ENCODE data around the gene FOXK2. TPM values are rescaled to one million over a fixed set of nuclear protein-coding genes. Genes with fewer than 3 reads are reported as not detected.
"Not testable (repeated sequence)": the region's sequence is repeated elsewhere in the genome, so short reads cannot be mapped to it uniquely, and the experiment has no call there.

The FOXK2 gene
- total RNA-seq, 2 donors from 2014 or later, result 42.4 to 49.6 TPM

DNA sequence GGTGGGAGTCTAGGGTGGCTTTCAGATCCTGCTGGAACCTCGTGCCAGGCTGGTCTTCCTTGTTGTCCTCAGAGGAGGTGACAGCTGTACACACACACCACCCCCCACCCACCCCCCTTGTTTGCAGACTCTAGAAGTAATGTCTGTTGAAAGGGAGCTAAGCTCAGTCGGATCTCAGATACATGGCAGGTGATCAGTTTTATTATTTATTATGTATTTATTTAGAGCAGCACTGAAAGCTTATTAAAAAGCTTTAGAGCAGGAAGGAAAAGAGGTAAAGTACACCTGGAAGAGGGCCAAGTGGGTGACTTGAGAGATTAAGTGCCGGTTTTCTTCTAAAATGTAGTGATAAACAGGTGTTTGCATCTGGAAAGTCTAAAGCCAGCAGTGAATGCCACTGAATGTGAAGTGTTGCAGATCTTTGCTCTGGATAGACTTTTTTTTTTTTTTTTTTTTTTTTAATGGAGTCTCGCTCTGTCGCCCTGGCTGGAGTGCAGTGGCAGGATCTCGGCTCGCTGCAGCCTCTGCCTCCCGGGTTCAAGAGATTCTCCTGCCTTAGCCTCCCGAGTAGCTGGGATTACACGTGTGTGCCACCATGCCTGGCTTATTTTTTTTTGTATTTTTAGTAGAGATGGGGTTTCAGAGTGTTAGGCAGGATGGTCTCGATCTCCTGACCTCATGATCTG lies 40.2 kb downstream of the FOXK2 start:
- intact Hi-C loops (cut with DNase I), result no loop called here
- no peak for DNase-seq (ENCODE audit: low spot score)

DNA sequence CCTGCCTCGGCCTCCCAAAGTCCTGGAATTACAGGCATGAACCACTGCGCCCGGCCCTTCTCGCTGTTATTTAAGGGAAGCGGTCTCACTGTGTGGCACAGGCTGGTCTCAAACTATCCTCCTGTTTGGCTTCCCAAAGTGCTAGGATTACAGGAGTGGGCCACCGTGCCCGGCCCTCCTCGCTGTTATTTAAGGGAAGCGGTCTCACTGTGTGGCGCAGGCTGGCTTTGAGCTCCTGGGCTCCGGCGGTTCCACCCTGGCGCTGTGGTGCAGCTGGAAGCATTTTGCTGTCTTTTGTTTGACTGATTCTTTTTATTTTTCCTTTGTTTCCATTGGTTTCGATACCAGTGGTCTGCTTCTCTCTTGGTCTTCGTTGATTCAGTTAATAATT lies 40.7 kb downstream of the FOXK2 start:
- intact Hi-C loops (cut with DNase I), result no loop called here
- DNase-seq (ENCODE audit: low spot score), result no peak

DNA sequence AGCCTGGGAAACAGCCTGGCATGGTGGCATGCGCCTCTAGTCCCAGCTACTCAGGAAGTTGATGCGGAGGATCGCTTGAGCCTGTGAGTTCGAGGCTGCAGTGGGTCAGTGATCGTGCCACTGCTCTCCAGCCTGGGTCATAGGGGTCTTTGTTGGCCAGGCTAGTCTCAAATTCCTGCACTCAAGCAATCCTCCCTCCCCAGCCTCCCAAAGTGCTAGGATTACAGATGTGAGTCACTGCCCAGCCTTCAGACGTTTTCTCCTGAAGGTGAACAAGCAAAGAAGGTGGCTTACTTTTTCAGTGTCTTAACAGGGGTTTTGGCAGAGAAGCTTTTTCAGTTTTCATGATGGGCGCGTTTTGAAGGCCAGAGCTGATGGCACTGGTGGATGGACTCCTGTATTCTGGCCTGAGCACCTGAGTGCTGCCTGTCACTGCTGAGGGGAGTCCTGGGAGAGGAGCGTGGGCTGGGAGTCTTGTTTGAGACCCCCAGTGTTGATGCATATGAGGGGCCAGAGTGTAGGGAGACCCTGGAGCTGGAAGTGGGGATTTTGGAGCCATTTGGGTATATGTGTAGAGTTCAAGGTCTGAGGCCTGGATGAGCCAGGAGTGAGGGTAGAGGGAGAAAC lies 41.4 kb downstream of the FOXK2 start:
- DNase-seq (ENCODE audit: low spot score), result no peak
- intact Hi-C loops (cut with DNase I), result no loop called here

DNA sequence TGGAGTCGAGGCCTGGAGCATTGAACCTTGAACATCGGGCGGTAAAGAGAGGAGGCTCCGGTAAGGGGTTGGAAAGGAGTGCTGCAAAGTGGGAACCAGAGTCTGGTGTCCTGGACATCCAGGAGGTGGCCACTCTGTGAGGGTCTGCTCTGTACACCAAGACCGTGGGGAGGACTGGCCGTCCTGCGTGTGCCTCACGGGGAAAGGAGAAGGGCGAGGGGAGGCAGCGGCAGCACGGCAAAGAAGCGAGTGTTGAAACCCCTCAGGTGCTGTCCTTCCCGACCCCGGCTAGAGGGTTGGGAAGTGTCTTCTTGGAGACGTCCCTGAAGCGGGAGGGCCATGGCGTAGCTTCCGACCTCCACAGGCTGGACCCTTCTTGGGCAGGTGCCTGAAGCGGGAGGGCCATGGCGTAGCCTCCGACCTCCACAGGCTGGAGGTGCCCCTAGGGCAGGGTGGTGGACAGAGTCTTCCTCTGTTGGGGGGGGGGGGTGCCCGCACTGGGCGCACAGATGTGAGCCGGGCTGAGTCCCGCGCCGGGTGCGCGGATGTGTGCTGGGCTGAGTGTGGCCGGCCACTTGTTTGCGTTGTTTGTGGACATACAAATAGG lies 42.0 kb downstream of the FOXK2 start:
- DNase-seq (ENCODE audit: low spot score), result no peak
- intact Hi-C loops (cut with DNase I), result no loop called here

DNA sequence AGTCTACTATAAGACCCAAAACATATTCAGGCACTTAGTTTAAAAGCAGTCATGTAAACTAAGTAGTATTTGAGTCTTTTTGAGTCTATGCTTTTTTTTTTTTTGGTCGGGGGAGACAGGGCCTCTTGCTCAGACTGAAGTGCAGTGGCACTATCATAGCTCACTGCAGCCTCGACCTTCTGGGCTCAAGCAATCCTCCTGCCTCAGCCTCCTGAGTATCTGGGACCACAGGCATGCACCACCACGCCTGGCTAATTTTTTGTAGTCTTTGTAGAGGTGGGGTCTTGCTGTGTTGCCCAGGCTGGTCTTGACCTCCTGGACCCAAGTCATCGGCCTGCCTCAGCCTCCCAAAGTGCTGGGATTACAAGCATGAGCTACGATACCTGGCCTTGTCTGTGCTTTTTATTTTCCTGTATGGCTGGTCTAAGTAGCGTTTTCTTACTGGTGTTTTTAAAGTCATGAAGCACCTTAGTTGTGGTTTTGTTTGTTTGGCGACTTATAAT lies 43.2 kb downstream of the FOXK2 start:
- intact Hi-C loops (cut with DNase I); DNase-seq (ENCODE audit: low spot score): not testable (repeated sequence)

DNA sequence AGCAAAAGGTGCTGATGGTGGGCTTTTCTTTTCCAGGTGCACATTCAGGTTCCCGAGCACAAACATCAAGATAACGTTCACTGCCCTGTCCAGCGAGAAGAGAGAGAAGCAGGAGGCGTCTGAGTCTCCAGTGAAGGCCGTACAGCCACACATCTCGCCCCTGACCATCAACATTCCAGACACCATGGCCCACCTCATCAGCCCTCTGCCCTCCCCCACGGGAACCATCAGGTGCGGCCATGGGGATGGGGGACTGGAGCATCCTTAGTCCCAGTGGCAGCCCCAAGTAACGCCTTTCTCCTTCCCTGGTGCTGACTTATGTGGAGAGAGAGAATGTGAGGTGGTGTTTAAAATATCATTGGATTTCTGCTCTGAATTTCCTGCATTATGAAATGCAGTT lies 43.8 kb downstream of the FOXK2 start:
- DNase-seq (ENCODE audit: low spot score), result no peak
- intact Hi-C loops (cut with DNase I), result no loop called here

DNA sequence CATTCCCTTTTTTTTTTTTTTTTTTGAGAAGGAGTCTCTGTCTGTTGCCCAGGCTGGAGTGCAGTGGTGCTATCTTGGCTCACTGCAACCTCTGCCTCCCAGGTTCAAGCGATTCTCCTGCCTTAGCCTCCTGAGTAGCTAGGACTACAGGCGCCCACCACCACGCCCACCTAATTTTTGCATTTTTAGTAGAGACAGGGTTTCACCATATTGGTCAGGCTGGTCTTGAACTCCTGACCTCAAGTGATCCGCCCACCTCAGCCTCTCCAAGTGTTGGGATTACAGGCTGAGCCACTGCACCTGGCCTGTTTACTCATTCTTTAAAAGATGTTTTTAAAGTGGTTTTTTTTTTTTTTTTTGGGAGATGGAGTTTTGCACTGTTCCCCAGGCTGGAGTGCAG lies 44.2 kb downstream of the FOXK2 start:
- DNase-seq (ENCODE audit: low spot score), result not testable (repeated sequence)

DNA sequence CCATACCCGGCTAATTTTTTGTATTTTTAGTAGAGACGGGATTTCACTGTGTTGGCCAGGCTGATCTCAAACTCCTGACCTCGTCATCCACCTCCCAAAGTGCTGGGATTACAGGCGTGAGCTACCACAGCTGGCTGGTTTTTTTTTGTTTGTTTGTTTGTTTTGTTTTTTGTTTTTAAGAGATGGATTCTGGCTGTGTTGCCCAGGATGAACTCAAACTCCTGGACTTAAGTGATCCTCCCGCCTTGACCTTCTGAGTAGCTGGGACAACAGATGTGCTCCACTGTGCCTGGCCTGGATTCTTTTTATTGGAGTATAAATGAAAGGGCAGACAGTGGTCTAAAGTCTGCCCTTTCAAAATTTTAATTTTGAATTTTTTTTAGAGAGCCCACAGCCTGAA lies 44.7 kb downstream of the FOXK2 start:
- intact Hi-C loops (cut with DNase I), result no loop called here
- DNase-seq (ENCODE audit: low spot score), result no peak

More for the DNA sequence above, 44.2 kb downstream of the FOXK2 start:
- intact Hi-C loops (cut with DNase I), result not testable (repeated sequence)

DNA sequence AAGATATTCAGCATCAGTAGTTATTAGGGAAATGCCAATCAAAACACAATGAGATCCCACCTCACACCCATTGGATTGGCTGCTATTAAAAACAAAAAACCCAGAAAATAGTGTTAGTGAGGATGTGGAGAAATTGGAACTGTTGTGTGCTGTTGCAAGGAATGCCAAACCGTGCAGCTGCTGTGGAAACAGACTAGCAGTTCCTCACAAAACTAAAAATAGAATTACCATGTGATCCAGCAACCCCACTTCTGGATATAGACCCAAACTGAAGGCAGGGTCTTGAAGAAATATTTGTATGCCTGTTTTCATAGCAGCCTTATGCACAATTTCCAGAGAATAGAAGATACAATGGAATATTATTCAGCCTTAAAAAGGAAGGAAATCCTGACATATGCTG lies 46.0 kb downstream of the FOXK2 start:
- intact Hi-C loops (cut with DNase I), result no loop called here
- DNase-seq (ENCODE audit: low spot score), result no peak

DNA sequence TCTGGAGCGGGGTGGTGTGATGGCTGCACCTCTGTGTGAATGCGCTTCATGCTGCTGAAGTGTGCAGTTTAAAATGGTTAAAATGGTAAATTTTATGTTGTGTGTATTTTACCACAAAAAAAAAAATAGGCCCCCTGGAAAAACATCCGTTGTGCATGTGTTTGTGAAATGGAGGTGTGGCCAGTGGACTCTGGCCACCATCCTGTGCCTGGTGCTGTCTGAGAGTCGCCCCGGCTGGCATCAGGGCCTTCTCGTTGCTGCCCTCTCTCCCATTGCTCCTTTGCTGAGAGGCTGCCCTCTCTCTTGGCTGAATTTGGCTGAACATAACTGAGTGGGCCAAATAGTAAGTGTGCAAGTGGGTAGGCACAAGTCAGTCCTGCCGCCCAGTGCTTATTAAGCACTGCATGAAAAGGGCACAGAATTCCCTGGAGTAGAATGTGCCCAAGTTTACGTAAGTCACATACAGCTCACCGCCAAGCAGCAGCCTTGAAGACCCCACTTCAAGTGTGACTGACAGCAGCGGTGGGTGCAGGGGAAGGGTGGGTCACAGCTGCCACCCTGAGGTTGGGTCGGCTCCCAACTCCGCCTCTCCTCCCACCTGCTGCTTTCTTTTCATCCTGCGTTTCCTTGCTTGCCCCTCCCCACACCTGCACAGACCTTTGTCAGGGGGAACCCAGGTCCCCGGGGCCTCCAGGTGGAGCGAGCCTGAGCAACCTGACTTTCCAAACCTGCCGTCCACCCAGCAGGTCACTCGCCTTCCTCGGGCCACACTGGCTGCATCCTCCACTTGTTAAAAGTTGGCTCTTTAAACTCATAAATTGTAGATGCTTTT lies 46.8 kb downstream of the FOXK2 start:
- intact Hi-C loops (cut with DNase I), result loop anchor here in 1 of 2 donors (1.0 kb wide), 1 partner anchor 98 kb away; no protein-coding TSS in a partner anchor
- no peak for DNase-seq (ENCODE audit: low spot score)

DNA sequence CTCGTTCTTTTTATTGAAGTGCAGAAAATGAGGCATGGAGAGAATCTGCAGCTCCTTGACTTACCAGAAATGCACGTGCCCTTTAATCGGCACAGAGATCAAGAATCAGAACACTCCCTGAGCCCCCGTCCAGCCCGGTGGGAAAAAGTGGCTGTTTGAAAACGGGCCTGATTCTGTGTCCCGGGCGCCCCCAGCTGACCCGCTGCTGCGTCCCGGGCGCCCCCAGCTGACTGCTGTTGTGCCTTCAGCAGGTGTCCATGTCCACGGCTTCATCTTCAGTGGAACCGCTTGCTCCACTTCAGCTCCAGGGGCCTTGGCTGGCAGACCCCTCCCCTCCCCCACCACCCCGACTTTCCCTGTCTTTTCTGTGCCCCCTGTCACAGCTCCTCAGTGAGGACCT lies 47.8 kb downstream of the FOXK2 start:
- intact Hi-C loops (cut with DNase I), result no loop called here
- DNase-seq (ENCODE audit: low spot score), result no peak

DNA sequence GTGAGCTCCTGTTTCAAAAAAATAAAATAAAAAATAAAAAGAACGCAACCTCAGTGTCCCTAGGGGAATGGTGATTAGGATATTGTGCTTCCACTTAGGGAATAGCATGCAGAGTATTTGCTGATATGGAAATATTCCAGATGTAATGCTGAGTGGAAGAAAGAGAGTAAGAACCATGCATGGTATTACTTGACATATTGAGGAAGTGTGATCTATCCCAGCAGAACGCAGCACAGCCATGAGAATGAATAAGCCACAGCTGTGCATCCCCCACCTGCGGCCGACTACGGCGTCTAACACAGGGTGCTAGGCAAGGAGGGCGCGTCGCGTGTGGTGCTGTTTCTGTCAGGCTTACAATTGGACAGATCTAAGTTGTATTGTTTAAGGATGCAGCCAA lies 49.5 kb downstream of the FOXK2 start:
- intact Hi-C loops (cut with DNase I), result no loop called here
- no peak for DNase-seq (ENCODE audit: low spot score)

DNA sequence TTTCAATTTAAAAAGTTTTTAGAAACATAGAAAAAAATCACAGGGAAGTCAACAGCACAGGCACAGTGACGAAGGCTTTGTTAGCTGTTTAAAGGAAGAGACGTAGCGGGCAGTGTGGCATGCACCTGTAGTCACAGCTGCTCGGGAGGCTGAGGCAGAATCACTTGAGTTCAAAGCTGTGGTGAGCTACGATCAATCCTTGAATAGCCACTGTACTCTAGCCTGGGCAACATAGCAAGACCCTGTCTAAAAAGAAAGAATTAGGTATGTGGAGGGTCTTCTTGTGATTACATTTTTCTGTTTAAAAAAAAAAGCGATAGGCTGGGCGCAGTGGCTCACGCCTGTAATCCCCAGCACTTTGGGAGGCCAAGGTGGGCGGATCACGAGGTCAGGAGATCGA lies 50.1 kb downstream of the FOXK2 start:
- intact Hi-C loops (cut with DNase I), result no loop called here
- DNase-seq (ENCODE audit: low spot score), result no peak

DNA sequence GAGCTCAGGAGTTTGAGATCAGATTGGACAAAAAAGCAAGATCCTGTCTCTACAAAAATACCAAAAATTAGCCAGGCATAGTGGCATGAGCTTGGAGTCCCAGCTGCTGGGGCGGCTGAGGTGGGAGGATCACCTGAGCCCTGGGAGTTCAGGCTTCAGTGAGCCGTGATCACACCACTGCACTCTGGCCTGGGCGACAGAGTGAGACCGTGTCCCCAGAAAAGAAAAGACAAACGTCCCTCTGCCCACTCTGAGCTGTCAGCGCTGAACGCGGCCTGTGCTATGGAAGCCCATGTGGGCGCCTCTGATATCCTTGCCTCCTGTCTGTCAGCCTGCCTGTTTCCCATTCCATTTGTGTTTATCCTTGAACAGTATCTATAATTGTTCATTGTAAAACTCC lies 50.7 kb downstream of the FOXK2 start:
- no peak for DNase-seq (ENCODE audit: low spot score)
- intact Hi-C loops (cut with DNase I), result no loop called here

DNA sequence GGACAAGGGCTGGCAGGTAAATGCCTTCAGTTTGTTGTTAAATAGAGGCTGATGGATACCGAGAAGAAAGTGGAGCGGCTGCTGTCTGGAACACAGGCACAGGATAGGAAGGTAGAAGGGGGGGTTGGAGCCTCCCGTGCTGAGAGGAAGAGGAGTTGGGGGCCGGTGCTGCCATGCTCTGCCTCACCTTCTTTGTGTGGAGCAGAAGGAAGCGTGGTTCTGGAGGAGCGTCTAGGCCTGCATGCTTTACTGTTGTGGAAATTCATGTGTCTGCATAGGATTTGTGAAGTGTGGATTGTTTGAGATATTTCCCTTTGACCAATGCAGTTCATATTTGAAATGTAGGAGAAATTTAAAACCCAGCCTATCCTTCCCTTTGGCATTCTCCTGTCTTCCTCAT lies 52.3 kb downstream of the FOXK2 start:
- intact Hi-C loops (cut with DNase I), result no loop called here
- DNase-seq (ENCODE audit: low spot score), result no peak

DNA sequence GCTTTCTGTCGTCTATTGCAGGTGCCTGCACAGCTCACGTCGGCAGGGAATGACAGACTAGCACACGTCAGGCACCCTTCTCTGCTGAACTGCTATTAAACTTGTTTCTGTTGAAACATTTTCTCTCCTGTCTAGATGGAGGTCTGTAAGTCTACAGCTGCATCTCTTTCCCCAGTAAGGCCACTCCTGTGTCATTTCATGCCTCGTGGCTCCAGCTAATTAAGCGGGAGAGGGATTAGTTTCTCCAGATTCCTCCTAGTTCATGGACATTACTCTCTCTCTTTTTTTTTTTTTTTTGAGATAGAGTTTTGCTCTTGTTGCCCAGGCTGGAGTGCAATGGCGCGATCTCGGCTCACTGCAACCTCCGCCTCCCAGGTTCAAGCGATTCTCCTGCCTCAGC lies 54.5 kb downstream of the FOXK2 start:
- intact Hi-C loops (cut with DNase I), result no loop called here
- DNase-seq (ENCODE audit: low spot score), result no peak

DNA sequence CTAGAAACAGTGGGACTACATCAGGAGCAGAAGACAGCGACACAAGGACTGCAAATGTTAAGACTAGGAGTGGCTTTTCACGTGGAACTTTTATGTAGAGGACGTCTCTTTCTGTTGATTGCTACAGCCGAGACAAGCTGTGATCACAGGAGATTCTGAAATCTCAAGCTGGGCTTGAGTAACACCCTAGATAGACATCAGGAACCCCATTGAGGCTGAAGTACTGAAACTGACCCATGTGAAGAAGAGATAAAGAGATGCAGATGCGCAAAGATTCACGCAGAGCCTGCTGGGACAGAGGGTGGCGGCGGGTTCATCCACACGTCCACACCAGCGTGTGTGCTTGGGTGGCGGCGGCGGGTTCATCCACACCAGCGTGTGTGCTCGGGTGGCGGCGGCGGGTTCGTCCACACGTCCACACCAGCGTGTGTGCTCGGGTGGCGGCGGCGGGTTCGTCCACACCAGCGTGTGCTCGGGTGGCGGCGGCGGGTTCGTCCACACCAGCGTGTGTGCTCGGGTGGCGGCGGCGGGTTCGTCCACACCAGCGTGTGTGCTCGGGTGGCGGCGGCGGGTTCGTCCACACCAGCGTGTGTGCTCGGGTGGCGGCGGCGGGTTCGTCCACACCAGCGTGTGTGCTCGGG lies 56.2 kb downstream of the FOXK2 start:
- intact Hi-C loops (cut with DNase I); DNase-seq (ENCODE audit: low spot score): not testable (repeated sequence)

DNA sequence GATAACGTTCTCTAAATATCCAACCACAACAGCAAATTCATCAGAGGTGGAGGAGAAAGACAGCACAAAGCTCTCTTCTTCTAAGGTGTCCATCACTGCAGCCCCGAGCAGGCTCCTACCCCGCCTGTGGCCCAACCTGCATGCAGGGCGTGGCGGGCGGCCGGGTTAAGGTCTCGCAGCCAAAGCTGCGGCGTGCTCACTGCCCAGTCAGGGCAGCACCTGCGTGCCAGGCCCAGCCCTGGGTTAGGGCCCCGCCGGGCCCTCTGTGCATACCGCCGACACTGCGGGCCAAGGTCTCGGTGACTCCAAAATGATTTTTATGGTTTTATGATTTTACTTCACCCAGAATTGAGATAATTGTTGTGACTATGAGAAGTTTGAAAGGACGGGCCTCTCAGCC lies 57.8 kb downstream of the FOXK2 start:
- DNase-seq (ENCODE audit: low spot score), result no peak
- intact Hi-C loops (cut with DNase I), result no loop called here

DNA sequence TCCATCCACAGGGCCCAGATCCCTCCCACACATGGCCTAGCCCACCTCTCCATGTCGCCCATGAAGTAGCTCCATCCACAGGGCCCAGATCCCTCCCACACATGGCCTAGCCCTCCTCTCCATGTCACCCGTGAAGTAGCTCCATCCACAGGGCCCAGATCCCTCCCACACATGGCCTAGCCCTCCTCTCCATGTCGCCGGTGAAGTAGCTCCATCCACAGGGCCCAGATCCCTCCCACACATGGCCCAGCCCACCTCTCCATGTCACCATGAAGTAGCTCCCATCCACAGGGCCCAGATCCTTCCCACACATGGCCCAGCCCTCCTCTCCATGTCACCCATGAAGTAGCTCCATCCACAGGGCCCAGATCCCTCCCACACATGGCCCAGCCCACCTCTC lies 60.4 kb downstream of the FOXK2 start:
- intact Hi-C loops (cut with DNase I), result not testable (repeated sequence)

More for the DNA sequence above, 60.4 kb downstream of the FOXK2 start:
- DNase-seq (ENCODE audit: low spot score), result not testable (repeated sequence)

Measured in posterior vena cava (tissue), 2 donors.